ENCODE data around the gene CACNA1C.

DNA sequence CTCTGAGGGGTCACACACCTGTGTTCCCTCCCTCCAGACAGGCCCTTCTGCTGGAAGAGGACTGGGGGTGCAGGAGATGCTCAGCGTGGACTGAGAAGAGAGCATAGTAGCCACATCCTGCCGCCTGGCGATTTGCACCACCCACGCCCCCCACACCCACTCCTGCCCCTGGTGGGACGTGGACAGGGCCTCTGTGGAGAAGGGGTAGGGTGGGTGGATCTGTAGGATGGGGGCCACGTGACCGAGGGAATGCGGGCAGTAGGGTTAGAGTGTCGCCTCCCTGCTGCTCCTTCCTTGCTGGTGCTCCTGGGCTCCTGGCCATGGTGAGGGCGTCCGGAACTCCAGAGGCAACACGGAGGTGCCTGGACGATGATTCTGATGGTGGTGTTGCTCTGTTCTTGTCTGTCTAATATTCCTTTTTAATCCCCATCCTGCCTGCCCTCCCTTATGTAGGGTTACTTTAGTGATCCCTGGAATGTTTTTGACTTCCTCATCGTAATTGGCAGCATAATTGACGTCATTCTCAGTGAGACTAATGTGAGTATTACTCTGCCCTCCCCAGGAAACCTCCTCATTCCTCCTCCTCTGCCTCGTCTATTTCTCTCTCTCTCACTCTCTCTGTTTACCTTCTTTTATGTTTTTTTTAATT is 580.5 kb downstream of the CACNA1C start:
- TF ChIP-seq, protein P1, sequence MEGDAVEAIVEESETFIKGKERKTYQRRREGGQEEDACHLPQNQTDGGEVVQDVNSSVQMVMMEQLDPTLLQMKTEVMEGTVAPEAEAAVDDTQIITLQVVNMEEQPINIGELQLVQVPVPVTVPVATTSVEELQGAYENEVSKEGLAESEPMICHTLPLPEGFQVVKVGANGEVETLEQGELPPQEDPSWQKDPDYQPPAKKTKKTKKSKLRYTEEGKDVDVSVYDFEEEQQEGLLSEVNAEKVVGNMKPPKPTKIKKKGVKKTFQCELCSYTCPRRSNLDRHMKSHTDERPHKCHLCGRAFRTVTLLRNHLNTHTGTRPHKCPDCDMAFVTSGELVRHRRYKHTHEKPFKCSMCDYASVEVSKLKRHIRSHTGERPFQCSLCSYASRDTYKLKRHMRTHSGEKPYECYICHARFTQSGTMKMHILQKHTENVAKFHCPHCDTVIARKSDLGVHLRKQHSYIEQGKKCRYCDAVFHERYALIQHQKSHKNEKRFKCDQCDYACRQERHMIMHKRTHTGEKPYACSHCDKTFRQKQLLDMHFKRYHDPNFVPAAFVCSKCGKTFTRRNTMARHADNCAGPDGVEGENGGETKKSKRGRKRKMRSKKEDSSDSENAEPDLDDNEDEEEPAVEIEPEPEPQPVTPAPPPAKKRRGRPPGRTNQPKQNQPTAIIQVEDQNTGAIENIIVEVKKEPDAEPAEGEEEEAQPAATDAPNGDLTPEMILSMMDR (conservative IDR thresholded peaks at IDR 0.05 in 1 of 2, IDR thresholded peaks at IDR 0.05 in 1 of 2; ENCODE audit: low read depth in 1 of 2, low read length in 2 of 2) = no peak
- no peak for TF ChIP-seq EZH2 (IDR thresholded peaks at IDR 0.05; ENCODE audit: low read length, missing control alignments)
